ENCODE results near the gene IRS4.

- TF ChIP-seq POLR2AphosphoS5 (IDR thresholded peaks at IDR 0.05) = no peak
- TF ChIP-seq CTCF (IDR thresholded peaks at IDR 0.05) = no peak
- no peak for TF ChIP-seq POLR2A (IDR thresholded peaks at IDR 0.05; ENCODE audit: low read depth)
- no peak for TF ChIP-seq EP300 (IDR thresholded peaks at IDR 0.05)
These were observed 13.8 kb downstream of the IRS4 start for GRCh38 chrX:108722561-108722960.
